Coronary artery (tissue), 2 donors: Measurements from ENCODE around the gene PDE9A.

Experiments used
- DNase-seq: peaks from one replicate; pipeline ENCODE4 v3.0.0-alpha.2; 2017; ENCODE audit warnings: low spot score
- H3K27ac ChIP-seq, 2 donors: fragments of 200-600 bp; sonication (generic); one replicate each; pipeline ENCODE4 v1.5.1; 2016 to 2019
- H3K4me3 ChIP-seq: fragments of 200-600 bp; sonication (generic); 2 replicates; pipeline ENCODE4 v1.5.1; 2016; ENCODE audit warnings: mild to moderate bottlenecking, moderate library complexity
- CTCF ChIP-seq: fragments of 200-600 bp; sonication (generic); IDR thresholded peaks from one replicate; pipeline ENCODE4 v1.5.1; 2019; ENCODE audit warnings: antibody characterized with exemption

The PDE9A gene

GRCh38 chr21:42653231-42654061 lies at the start of gene PDE9A:
Gene PDE9A, plus strand, starts transcription at chr21:42653621. Its CDS starts 194 bp downstream, at chr21:42653815.
- no peak for DNase-seq
- Histone ChIP-seq H3K4me3 (peak within 1 kb of the TSS; percentile 84), H3K27ac (peak within 1 kb of the TSS; percentile 27 to 73)
- no peak for TF ChIP-seq CTCF

GRCh38 chr21:42607102-42607501 lies 46.3 kb upstream of the PDE9A start:
- no peak overlapping the region for H3K4me3 ChIP-seq
- no peak overlapping the region for H3K27ac ChIP-seq
- TF ChIP-seq CTCF: no peak
- DNase-seq: no peak

GRCh38 chr21:42607525-42608102 lies 45.8 kb upstream of the PDE9A start:
- DNase-seq: no peak
- Histone ChIP-seq H3K4me3 (no peak overlapping the region), H3K27ac (no peak overlapping the region)
- no peak for TF ChIP-seq CTCF

GRCh38 chr21:42608446-42608845 lies 45.0 kb upstream of the PDE9A start:
- Histone ChIP-seq H3K27ac (no peak overlapping the region), H3K4me3 (no peak overlapping the region)
- no peak for TF ChIP-seq CTCF
- DNase-seq: no peak

GRCh38 chr21:42609811-42610210 lies 43.6 kb upstream of the PDE9A start:
- no peak for TF ChIP-seq CTCF
- Histone ChIP-seq H3K27ac (no peak overlapping the region), H3K4me3 (no peak overlapping the region)
- DNase-seq: no peak

GRCh38 chr21:42611852-42612251 lies 41.6 kb upstream of the PDE9A start:
- DNase-seq: no peak
- no peak for TF ChIP-seq CTCF
- Histone ChIP-seq H3K27ac (no peak overlapping the region), H3K4me3 (no peak overlapping the region)

GRCh38 chr21:42612390-42612789 lies 41.0 kb upstream of the PDE9A start:
- Histone ChIP-seq H3K27ac (no peak overlapping the region), H3K4me3 (no peak overlapping the region)
- no peak for TF ChIP-seq CTCF
- no peak for DNase-seq
